22Rv1 (cell line): ENCODE measurements around the gene FUT8.

ENCODE experiments used
- CTCF ChIP-seq: fragments of 450-650 bp; IDR thresholded peaks from 2 replicates; pipeline ENCODE4 v1.5.1; 2017; ENCODE audit warnings: mild to moderate bottlenecking
- ZFX ChIP-seq: fragments of 450-650 bp; IDR thresholded peaks from 2 replicates; pipeline ENCODE4 v1.6.1; 2017; ENCODE audit warnings: antibody characterized with exemption, borderline replicate concordance

GRCh38 chr14:65784574-65784973, 372.0 kb downstream of the FUT8 start:
- no peak for TF ChIP-seq CTCF
- no peak for TF ChIP-seq ZFX
